GM18861 (cell line): ENCODE measurements around the gene GORASP1.

Source experiments
- ATAC-seq: cut with Tn5 transposase; IDR thresholded peaks from one replicate; pipeline ENCODE4 v1.9.1; 2021; ENCODE audit not compliant: unreplicated experiment

Gene GORASP1

GRCh38 chr3:39141171-39141995 lies 34.0 kb upstream of the GORASP1 start:
- no peak for ATAC-seq

- ATAC-seq, result no peak
These were observed 33.0 kb upstream of the GORASP1 start for GRCh38 chr3:39140341-39140971.

GRCh38 chr3:39139442-39139841 lies 32.0 kb upstream of the GORASP1 start:
- ATAC-seq, result no peak

- ATAC-seq, result no peak
These were observed 31.5 kb upstream of the GORASP1 start for GRCh38 chr3:39138804-39139415.

- ATAC-seq, result no peak
These were observed 30.8 kb upstream of the GORASP1 start for GRCh38 chr3:39137991-39138803.

GRCh38 chr3:39137435-39137936 lies 30.1 kb upstream of the GORASP1 start:
- ATAC-seq, result no peak

- no peak for ATAC-seq
These were observed 29.4 kb upstream of the GORASP1 start for GRCh38 chr3:39136533-39137434.

- no peak for ATAC-seq
These were observed 27.9 kb upstream of the GORASP1 start for GRCh38 chr3:39135170-39135805.

- no peak for ATAC-seq
These were observed 26.9 kb upstream of the GORASP1 start for GRCh38 chr3:39134305-39134704.

GRCh38 chr3:39133822-39134221 lies 26.4 kb upstream of the GORASP1 start:
- ATAC-seq, result no peak

- ATAC-seq, result no peak
These were observed 25.7 kb upstream of the GORASP1 start for GRCh38 chr3:39133093-39133490.

GRCh38 chr3:39132096-39133092 lies 25.0 kb upstream of the GORASP1 start:
- ATAC-seq, result no peak

- no peak for ATAC-seq
These were observed 23.4 kb upstream of the GORASP1 start for GRCh38 chr3:39130693-39131265.

GRCh38 chr3:39130026-39130425 lies 22.6 kb upstream of the GORASP1 start:
- no peak for ATAC-seq

- ATAC-seq, result no peak
These were observed 21.5 kb upstream of the GORASP1 start for GRCh38 chr3:39128951-39129350.

- no peak for ATAC-seq
These were observed 20.5 kb upstream of the GORASP1 start for GRCh38 chr3:39127908-39128304.

GRCh38 chr3:39127269-39127907 lies 20.0 kb upstream of the GORASP1 start:
- no peak for ATAC-seq
